Measurements from ENCODE around the gene SLIT3. TPM values are rescaled to one million over a fixed set of nuclear protein-coding genes. Genes with fewer than 3 reads are reported as not detected.

The SLIT3 gene
- total RNA-seq, 4 donors from 2014 or later: 41.1 to 86.6 (median 62.7) TPM

DNA sequence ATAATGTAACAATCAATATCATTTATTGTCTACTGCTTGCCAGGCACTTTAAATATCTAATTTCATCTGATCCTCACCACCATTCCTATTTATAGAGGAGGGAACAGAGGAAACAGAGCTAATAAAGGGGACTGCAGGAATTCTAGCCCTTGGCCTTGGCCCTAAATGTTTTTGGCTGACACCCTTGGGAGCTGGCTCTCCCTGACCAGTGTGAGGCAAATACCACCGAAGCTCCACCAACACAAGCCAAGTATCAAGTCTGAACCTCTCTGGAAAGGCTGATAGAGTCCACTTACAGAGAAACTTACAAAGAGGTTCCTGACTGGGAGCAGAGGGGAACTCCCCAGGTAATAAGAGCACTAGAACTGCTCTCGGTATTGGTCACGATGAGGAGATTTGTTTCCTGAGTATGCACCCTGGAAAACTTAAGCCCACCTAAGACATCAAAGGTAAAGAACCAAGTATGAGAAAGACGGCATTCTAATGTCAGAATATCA, 478.6 kb downstream of the SLIT3 start:
- H3K27me3 ChIP-seq: no peaks in the 10 kb centered on the region
- no peak for TF ChIP-seq POLR2A (IDR thresholded peaks at IDR 0.05; ENCODE audit: low read depth)
- TF ChIP-seq, protein P1, sequence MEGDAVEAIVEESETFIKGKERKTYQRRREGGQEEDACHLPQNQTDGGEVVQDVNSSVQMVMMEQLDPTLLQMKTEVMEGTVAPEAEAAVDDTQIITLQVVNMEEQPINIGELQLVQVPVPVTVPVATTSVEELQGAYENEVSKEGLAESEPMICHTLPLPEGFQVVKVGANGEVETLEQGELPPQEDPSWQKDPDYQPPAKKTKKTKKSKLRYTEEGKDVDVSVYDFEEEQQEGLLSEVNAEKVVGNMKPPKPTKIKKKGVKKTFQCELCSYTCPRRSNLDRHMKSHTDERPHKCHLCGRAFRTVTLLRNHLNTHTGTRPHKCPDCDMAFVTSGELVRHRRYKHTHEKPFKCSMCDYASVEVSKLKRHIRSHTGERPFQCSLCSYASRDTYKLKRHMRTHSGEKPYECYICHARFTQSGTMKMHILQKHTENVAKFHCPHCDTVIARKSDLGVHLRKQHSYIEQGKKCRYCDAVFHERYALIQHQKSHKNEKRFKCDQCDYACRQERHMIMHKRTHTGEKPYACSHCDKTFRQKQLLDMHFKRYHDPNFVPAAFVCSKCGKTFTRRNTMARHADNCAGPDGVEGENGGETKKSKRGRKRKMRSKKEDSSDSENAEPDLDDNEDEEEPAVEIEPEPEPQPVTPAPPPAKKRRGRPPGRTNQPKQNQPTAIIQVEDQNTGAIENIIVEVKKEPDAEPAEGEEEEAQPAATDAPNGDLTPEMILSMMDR (IDR thresholded peaks at IDR 0.05): no peak
- TF ChIP-seq POLR2AphosphoS5 (IDR thresholded peaks at IDR 0.05): no peak
- TF ChIP-seq EP300 (IDR thresholded peaks at IDR 0.05): no peak
- no peaks in the 10 kb centered on the region for H3K9me3 ChIP-seq
- peaks cover 0 to 20% (median 3%) of the 10 kb centered on the region in 4 donors for H3K36me3 ChIP-seq
- WGBS: 84% methylated on average over 4 of the region's 4 CpGs
- intact Hi-C loops (cut with DNase I): no loop called here
- no peak overlapping the region for H3K4me3 ChIP-seq
- peaks cover 0 to 9% (median 2%) of the 10 kb centered on the region in 4 donors for H3K4me1 ChIP-seq
- H3K27ac ChIP-seq (replicated peaks in 1 of 4): no peak overlapping the region
- no peak for DNase-seq (ENCODE audit: extremely low spot score)

DNA sequence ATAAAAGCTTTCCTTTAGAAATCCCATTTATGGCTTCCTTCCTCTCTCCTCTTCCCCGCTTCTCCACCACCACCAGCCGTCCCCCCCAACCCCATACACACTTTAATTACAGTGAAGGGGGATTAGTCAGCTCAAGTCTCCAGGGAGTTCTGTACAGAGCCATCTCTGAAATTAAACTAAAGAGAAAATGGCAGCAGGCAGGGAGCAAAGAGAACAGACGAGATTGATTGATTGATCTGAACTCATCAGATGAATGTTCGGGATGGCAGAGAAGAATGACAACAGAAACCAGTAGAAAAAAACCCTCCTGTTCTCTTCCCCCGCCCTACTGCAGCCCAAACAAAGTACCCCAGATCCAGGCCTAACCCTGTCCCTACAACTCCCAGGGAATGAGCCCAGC, 480.1 kb downstream of the SLIT3 start:
- Histone ChIP-seq H3K27ac (replicated peaks in 1 of 4) (no peak overlapping the region), H3K4me1 (peaks cover 0 to 9% (median 2%) of the 10 kb centered on the region in 4 donors), H3K9me3 (no peaks in the 10 kb centered on the region), H3K27me3 (no peaks in the 10 kb centered on the region), H3K36me3 (peaks cover 0 to 34% (median 7%) of the 10 kb centered on the region in 4 donors), H3K4me3 (no peak overlapping the region)
- no peak for TF ChIP-seq POLR2AphosphoS5 (IDR thresholded peaks at IDR 0.05)
- no peak for DNase-seq (ENCODE audit: extremely low spot score)
- 86% methylated on average over 5 of the region's 5 CpGs for WGBS
- intact Hi-C loops (cut with DNase I): no loop called here

DNA sequence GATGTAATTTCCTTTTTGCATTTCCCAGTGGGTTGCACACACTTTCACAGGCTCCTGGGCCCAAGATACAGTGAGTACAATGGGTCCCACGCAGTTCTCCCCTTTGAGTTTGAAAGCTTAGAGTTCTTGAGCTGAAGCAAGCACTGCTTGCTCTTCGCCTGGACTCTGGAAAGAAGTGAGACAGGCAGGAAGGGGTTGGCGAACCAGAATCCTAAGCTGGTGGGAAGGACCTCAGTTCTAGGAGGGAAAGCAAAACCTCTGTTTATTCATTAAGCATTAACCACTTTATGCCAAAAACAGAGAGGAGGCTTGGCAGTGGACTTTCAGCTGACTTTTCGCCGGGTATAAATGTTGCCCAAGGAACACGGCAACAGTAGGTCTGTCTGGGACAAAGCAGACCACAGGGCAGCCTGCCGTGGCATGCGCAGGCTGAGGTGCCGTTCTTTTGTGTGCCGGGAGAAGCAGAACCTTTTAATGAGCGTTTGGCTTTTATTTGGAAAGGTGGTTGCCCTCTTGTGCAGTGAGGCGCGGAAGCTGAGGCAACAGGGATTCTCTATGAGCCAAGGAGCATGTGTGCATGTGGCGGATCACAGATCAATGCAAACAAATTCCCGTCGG, 481.8 kb downstream of the SLIT3 start:
- DNase-seq (ENCODE audit: extremely low spot score): no peak
- peaks cover 0 to 9% (median 2%) of the 10 kb centered on the region in 4 donors for H3K4me1 ChIP-seq
- H3K9me3 ChIP-seq: no peaks in the 10 kb centered on the region
- intact Hi-C loops (cut with DNase I): no loop called here
- peaks cover 0 to 52% (median 9%) of the 10 kb centered on the region in 4 donors for H3K36me3 ChIP-seq
- no peaks in the 10 kb centered on the region for H3K27me3 ChIP-seq
- TF ChIP-seq, protein P1 (IDR thresholded peaks at IDR 0.05): no peak
- no peak for TF ChIP-seq EP300 (IDR thresholded peaks at IDR 0.05)
- TF ChIP-seq POLR2A (IDR thresholded peaks at IDR 0.05; ENCODE audit: low read depth): no peak
- TF ChIP-seq POLR2AphosphoS5 (IDR thresholded peaks at IDR 0.05): no peak
- 84% methylated on average over 16 of the region's 16 CpGs for WGBS
- H3K4me3 ChIP-seq: no peak overlapping the region
- H3K27ac ChIP-seq (replicated peaks in 1 of 4): no peak overlapping the region

DNA sequence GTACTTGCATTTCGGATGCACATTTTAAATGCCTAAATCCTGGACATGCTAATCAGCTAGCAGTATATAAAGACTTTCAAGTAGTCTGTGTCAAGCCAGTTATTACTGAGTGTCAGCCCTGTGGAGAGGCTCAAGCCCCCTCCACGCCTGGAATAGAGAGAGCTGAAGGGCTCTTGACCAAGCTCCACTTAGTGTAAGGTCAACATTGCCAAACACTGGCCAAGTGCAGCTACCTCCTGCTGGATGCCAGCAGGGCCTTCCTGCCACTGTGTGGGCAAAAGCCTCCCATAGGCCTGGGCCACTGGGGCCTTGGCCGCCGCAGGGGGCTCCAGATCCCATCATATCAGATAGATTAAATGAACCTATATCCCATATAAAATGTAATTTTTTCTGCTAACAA, 482.4 kb downstream of the SLIT3 start:
- H3K4me1 ChIP-seq: peaks cover 0 to 9% (median 2%) of the 10 kb centered on the region in 4 donors
- TF ChIP-seq POLR2AphosphoS5 (IDR thresholded peaks at IDR 0.05) (no peak), POLR2A (IDR thresholded peaks at IDR 0.05; ENCODE audit: low read depth) (no peak)
- H3K27ac ChIP-seq (replicated peaks in 1 of 4): no peak overlapping the region
- no peak overlapping the region for H3K4me3 ChIP-seq
- H3K36me3 ChIP-seq: peaks cover 0 to 56% (median 9%) of the 10 kb centered on the region in 4 donors
- 91% methylated on average over 4 of the region's 4 CpGs for WGBS
- no peaks in the 10 kb centered on the region for H3K9me3 ChIP-seq
- DNase-seq (ENCODE audit: extremely low spot score): no peak
- no peaks in the 10 kb centered on the region for H3K27me3 ChIP-seq
- intact Hi-C loops (cut with DNase I): no loop called here

DNA sequence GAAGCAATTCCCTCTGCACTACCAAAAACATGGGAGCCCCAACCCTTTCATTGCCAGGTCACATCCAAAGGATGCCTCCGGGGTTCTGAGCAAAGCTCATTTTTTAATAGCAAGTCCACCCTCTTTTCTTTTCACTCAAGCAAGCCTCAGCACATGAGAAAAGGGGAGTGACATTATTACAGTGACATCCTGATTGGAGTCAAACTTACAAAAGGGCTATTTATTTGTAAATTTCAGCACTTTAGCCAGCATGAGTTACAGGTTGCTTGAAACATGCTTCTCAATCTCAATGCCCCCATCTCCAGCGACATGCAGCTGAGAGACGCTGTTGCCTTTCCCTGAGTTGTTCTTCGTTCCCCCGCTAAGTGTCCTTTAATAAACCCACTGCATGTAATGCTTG, 483.3 kb downstream of the SLIT3 start:
- Histone ChIP-seq H3K27ac (replicated peaks in 1 of 4) (no peak overlapping the region), H3K27me3 (no peaks in the 10 kb centered on the region), H3K9me3 (no peaks in the 10 kb centered on the region), H3K36me3 (peaks cover 0 to 57% (median 9%) of the 10 kb centered on the region in 4 donors), H3K4me3 (no peak overlapping the region), H3K4me1 (peaks cover 0 to 8% (median 2%) of the 10 kb centered on the region in 4 donors)
- DNase-seq (ENCODE audit: extremely low spot score): no peak
- intact Hi-C loops (cut with DNase I): no loop called here
- WGBS: 74% methylated on average over 5 of the region's 5 CpGs
- no peak for TF ChIP-seq POLR2A (IDR thresholded peaks at IDR 0.05; ENCODE audit: low read depth)
- TF ChIP-seq, protein P1 (IDR thresholded peaks at IDR 0.05): no peak
- TF ChIP-seq EP300 (IDR thresholded peaks at IDR 0.05): no peak
- no peak for TF ChIP-seq POLR2AphosphoS5 (IDR thresholded peaks at IDR 0.05)

All from esophagus muscularis mucosa (tissue), 4 donors.